Fibroblast of lung (primary cell): ENCODE measurements around the gene COMT. TPM values are rescaled to one million over a fixed set of nuclear protein-coding genes. Genes with fewer than 3 reads are reported as not detected.

Experiments
- DNase-seq, 2 donors: peaks; one replicate each; pipeline versions ENCODE4 v3.0.0 to v3.0.0-alpha.2; 2010; ENCODE audit warnings: low read depth in 2 of 2
- H2AFZ ChIP-seq: 2 replicates; pipeline ENCODE4 v1.5.1; 2012; ENCODE audit warnings: low read length, control low read depth, inconsistent platforms
- H3K27ac ChIP-seq: 2 replicates; pipeline ENCODE4 v1.5.1; 2011; ENCODE audit warnings: low read length, control low read depth; ENCODE audit not compliant: insufficient read depth
- H3K27me3 ChIP-seq: 2 replicates; pipeline ENCODE4 v1.5.1; 2011; ENCODE audit warnings: mild to moderate bottlenecking, low read length; ENCODE audit not compliant: control insufficient read depth, insufficient read depth
- H3K36me3 ChIP-seq: 2 replicates; pipeline ENCODE4 v1.5.1; 2011; ENCODE audit warnings: low read length; ENCODE audit not compliant: control insufficient read depth, insufficient read depth
- H3K4me1 ChIP-seq: 2 replicates; pipeline ENCODE4 v1.5.1; 2011; ENCODE audit warnings: low read length; ENCODE audit not compliant: control insufficient read depth, insufficient read depth; ENCODE audit errors: extremely low read depth
- H3K4me2 ChIP-seq: 2 replicates; pipeline ENCODE4 v1.5.1; 2011; ENCODE audit warnings: low read length, control low read depth; ENCODE audit not compliant: insufficient read depth; ENCODE audit errors: extremely low read depth
- H3K4me3 ChIP-seq, 4 experiments: fragments of 200-600 bp in 1 of 4; sonication (generic) in 1 of 4; replicated peaks in 1 of 4; 2 replicates each; pipeline ENCODE4 v1.5.1; 2011 to 2016; ENCODE audit warnings: low read length in 4 of 4, low read depth in 3 of 4, mild to moderate bottlenecking in 3 of 4, control low read depth in 2 of 4, inconsistent platforms in 1 of 4, mixed read lengths in 1 of 4; ENCODE audit not compliant: insufficient read depth in 1 of 4; ENCODE audit errors: control extremely low read depth in 1 of 4
- H3K79me2 ChIP-seq: 2 replicates; pipeline ENCODE4 v1.5.1; 2012; ENCODE audit warnings: mild to moderate bottlenecking, low read length, inconsistent platforms; ENCODE audit not compliant: control insufficient read depth, insufficient read depth
- H3K9ac ChIP-seq: 2 replicates; pipeline ENCODE4 v1.5.1; 2011; ENCODE audit warnings: mild to moderate bottlenecking, low read length, control low read depth; ENCODE audit not compliant: insufficient read depth
- H3K9me3 ChIP-seq: 2 replicates; pipeline ENCODE4 v1.5.1; 2012; ENCODE audit warnings: low read depth, low read length; ENCODE audit not compliant: control insufficient read depth, insufficient read depth
- H4K20me1 ChIP-seq: 2 replicates; pipeline ENCODE4 v1.5.1; 2011; ENCODE audit warnings: low read length; ENCODE audit not compliant: control insufficient read depth, insufficient read depth; ENCODE audit errors: extremely low read depth
- EZH2 ChIP-seq: IDR thresholded peaks from 2 replicates; pipeline ENCODE4 v1.5.1; 2012; ENCODE audit warnings: low read length, control low read depth, mild to moderate bottlenecking; ENCODE audit errors: missing control alignments
- polyA plus RNA-seq, 2 donors: library from polyadenylated mRNA; depleted of rRNA in 1 of 2; stranded (reverse) in 1 of 2; unstranded in 1 of 2; fragments of >200 nt; gene quantifications; 2 replicates each; pipeline ENCODE4 v1.2.1, GENCODE V29; 2011 to 2012; ENCODE audit warnings: missing spikeins in 1 of 2
- total RNA-seq: library from RNA; depleted of rRNA; stranded (reverse); fragments of >200 nt; gene quantifications from 2 replicates; pipeline ENCODE4 v1.2.1, GENCODE V29; 2014
- TF ChIP-seq, protein P1 (sequence below), 2 donors: IDR thresholded peaks in 1 of 2; conservative IDR thresholded peaks in 1 of 2; 1 replicate in 1 of 2; 2 replicates in 1 of 2; pipeline ENCODE4 v1.5.1; 2011 to 2012; ENCODE audit warnings: low read length in 2 of 2, control low read depth in 1 of 2, inconsistent platforms in 1 of 2, low read depth in 1 of 2, mild to moderate bottlenecking in 1 of 2

Gene COMT
- total and polyA plus RNA-seq, 2 donors (not counting 1 experiment from before 2014, with no cell fraction given), result 208 to 305 TPM

GRCh38 chr22:20010307-20011122 lies 68.9 kb downstream of the COMT start:
- Histone ChIP-seq H3K36me3 (no peaks in the 10 kb centered on the region), H4K20me1 (no peaks in the 10 kb centered on the region), H3K27ac (no peak overlapping the region), H3K9me3 (no peaks in the 10 kb centered on the region), H3K79me2 (no peaks in the 10 kb centered on the region), H3K27me3 (peaks cover 6% of the 10 kb centered on the region), H2AFZ (no peak overlapping the region), H3K4me2 (no peak overlapping the region), H3K9ac (no peak overlapping the region), H3K4me1 (no peaks in the 10 kb centered on the region), H3K4me3 (no peak overlapping the region)
- TF ChIP-seq, protein P1, sequence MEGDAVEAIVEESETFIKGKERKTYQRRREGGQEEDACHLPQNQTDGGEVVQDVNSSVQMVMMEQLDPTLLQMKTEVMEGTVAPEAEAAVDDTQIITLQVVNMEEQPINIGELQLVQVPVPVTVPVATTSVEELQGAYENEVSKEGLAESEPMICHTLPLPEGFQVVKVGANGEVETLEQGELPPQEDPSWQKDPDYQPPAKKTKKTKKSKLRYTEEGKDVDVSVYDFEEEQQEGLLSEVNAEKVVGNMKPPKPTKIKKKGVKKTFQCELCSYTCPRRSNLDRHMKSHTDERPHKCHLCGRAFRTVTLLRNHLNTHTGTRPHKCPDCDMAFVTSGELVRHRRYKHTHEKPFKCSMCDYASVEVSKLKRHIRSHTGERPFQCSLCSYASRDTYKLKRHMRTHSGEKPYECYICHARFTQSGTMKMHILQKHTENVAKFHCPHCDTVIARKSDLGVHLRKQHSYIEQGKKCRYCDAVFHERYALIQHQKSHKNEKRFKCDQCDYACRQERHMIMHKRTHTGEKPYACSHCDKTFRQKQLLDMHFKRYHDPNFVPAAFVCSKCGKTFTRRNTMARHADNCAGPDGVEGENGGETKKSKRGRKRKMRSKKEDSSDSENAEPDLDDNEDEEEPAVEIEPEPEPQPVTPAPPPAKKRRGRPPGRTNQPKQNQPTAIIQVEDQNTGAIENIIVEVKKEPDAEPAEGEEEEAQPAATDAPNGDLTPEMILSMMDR (conservative IDR thresholded peaks at IDR 0.05 in 1 of 2, IDR thresholded peaks at IDR 0.05 in 1 of 2; ENCODE audit: low read depth in 1 of 2, low read length in 2 of 2), result no peak
- TF ChIP-seq EZH2, result no peak
- no peak for DNase-seq

DNA sequence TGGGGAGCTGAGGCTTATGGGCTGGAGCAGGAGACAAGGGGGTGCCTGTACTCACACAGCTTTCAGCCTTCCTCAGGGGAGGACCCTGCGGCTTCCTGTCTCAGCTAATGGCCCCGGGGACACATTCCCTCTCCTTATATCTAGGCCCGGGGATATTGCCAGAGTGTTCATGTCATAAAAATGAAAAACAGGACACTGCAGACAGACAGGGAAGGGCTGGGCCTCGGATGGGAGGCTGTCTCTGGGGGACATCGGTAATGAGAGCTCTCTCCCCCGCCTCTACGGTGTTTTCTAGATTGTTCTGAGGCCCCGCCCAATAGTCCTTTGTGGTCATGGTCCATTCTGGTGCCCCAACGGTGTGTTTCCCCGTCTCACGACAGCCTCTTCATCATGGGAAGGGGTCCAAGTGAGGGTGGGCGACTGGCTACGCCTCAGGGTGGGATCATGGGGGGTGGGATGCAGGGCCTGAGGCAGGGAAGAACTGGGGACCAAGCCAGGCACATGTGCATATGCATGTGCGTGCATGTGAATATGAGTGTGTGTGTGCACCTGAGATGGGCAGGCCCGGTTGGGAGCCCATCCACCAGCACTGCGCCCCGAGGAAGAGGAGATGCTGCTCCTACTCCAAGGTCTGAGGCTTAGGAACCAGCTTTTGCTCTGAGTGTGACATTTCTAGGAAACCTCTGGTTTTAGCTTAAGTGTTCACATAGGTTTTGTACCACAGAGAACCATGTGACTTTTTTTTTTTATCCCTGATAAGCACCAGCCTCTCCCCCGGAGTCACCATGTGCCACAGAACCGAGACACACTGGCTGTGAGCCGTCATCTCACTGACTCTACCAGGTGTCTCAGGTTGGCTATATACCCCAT lies 69.8 kb downstream of the COMT start:
- no peak overlapping the region for H3K9ac ChIP-seq
- H3K27ac ChIP-seq, result no peak overlapping the region
- no peaks in the 10 kb centered on the region for H3K79me2 ChIP-seq
- no peak overlapping the region for H3K4me3 ChIP-seq
- TF ChIP-seq, protein P1 (conservative IDR thresholded peaks at IDR 0.05 in 1 of 2, IDR thresholded peaks at IDR 0.05 in 1 of 2; ENCODE audit: low read depth in 1 of 2, low read length in 2 of 2), result no peak
- TF ChIP-seq EZH2, result no peak
- H3K36me3 ChIP-seq, result no peaks in the 10 kb centered on the region
- no peaks in the 10 kb centered on the region for H3K4me1 ChIP-seq
- H3K9me3 ChIP-seq, result no peaks in the 10 kb centered on the region
- H3K27me3 ChIP-seq, result peaks cover 7% of the 10 kb centered on the region
- no peaks in the 10 kb centered on the region for H4K20me1 ChIP-seq
- H2AFZ ChIP-seq, result no peak overlapping the region
- DNase-seq, result no peak
- H3K4me2 ChIP-seq, result no peak overlapping the region
